Cortex of kidney (tissue), 1 donor: ENCODE data around the gene C19orf12.

Experiments
- DNase-seq: peaks from one replicate; lab custom pipeline; 2025; lab: John Stamatoyannopoulos, UW

Gene C19orf12

DNA sequence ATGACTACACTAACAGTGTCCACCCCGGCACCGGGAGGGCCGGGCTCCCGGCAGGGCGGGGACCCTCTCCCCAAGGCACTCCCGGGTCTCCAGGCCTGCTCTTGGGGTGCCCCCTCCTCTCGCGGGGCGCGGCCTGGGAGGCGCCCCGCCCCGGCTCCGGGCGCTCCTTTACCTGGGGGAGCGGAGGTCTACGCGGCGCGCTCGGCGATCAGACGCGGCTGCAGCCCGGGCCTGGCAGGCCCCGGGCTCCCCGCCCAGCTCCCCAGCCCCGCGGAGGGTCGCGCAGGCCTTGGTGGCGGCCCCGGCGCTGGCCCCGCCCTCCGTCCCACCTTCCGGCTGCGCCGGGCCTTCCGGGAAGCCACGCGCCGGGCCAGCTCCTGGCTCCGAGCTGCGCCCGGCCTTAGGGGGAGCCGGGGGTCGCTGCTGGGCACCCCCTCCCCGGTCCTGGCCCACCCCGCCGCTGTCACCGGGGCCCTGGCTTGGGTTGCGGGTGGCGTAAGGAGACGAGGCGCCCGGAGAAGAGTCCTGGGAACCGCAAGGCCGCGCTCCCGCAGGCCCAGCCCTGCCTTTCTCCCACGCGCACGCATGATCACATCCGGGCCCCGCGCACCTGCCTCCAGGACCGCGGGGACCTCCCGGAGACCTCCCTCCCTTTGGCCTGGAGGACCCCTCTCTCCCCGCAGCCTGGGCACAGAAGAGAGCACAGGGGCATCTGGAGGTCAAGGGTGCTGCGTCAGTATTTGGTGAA is at the start of gene C19orf12:
Gene C19orf12 (minus strand): TSS at position 309 of the 748 bp plus-strand sequence. CDS start 6,848 bp downstream, outside the sequence.
- no peak for DNase-seq

- DNase-seq: no peak
Measured at GRCh38 chr19:29764361-29764760, 49.3 kb upstream of the C19orf12 start.

- no peak for DNase-seq
Measured at GRCh38 chr19:29763196-29763595, 48.1 kb upstream of the C19orf12 start.

GRCh38 chr19:29761575-29762232 is 46.6 kb upstream of the C19orf12 start:
- DNase-seq: no peak

- no peak for DNase-seq
Measured at GRCh38 chr19:29760752-29761502, 45.9 kb upstream of the C19orf12 start.

- DNase-seq: no peak
Measured at GRCh38 chr19:29759359-29759758, 44.3 kb upstream of the C19orf12 start.

DNA sequence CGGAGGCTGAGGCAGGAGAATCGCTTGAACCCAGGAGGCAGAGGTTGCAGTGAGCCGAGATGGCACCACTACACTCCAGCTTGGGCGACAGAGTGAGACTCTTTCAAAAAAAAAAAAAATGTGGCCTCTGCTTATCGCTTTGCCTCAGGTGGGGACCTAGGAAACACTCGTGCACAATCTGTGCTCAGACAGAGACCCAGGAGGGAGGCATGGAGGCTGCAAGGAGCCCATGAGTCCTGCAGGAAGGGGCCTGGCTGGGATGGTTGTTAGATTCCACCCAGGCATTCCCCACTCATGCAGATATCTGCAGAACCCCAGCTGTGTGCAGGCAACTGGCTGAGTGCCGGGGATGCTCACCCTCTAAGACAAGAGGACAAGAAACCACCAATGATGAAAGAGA is 43.8 kb upstream of the C19orf12 start:
- DNase-seq: no peak

DNA sequence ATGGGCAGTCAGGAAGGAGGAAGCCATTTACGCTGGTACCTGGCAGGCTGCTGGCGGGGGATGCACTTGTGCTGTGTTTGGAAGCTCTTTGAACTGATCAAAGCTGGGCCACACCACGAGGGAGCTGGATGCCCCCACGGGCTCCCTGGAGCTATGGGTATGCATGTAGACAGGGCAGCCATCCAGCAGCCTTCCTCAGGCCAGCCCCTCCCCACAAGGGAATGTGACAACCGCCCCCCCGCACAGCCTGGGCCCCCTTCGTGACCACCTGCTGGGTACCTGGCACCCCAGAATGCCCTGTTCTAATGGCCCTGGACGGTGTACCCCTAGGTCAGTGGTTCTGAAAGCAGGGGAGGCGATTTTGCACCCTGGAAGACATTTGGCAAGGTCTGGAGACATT is 42.5 kb upstream of the C19orf12 start:
- DNase-seq: no peak

DNA sequence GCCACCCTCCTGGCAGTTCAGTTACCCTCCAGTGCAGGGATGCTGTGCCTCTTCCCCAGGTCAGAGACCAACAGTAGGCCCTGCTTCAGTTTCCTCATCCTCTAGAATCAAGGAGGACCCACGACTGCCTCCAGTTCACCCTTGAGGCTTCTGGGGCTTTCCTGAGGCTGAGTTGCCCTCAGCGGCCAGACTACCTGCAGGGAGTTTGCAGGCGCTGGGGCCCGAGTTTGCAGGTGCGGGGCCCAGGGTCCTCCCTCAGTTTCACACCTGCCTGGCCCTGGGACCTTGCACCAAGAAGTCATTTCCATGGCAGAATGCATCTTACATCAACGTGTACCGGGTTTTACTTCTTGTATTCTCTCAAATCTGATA is 38.9 kb upstream of the C19orf12 start:
- DNase-seq: no peak

- no peak for DNase-seq
Measured at GRCh38 chr19:29753190-29753933, 38.3 kb upstream of the C19orf12 start.

DNA sequence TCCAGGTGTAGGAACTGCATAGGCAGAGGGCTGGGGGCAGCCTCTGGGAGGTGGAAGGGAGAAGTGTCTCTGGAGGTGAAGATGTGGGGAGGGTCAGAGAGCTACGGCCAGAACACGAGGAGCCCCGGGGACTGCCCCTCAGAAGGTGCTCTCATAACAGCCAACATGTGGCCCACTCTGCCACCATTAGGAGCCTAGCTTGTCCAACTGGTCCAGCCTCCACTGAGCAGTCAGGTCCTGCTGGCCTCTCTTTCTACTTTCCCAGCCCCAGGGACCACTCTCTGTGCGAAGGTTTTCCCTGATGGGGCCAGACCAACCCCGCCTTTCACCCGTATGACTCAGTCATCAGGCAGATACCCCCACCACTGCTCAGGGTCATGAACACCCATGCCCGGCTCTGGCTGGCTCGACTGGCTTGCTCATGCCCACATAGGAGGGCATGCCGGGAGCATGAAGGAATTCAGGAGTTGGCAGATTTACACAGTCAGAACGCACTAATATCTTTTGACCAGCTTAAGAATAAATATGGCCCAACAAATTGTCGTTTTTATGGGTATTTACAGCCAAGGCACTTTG is 37.5 kb upstream of the C19orf12 start:
- DNase-seq: no peak

DNA sequence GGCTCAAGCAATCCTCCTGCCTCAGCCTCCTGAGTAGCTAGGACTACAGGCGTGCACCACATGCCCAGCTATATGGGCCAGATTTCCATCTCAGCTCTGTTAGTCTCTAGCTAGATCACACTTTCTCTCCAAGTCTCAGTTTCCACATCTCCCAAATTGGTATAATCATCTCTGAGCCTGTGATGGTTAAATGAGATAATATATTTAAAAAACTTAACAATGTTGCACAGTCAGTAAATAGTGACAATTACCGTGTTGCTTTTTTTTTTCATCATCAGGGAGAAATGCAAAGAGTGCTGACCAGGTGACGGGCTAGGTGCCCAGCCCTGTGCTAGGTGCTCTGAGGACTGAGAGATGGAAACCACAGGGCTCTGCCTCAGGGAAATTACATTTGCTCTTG is 36.9 kb upstream of the C19orf12 start:
- no peak for DNase-seq

GRCh38 chr19:29750001-29750400 is 34.9 kb upstream of the C19orf12 start:
- no peak for DNase-seq

GRCh38 chr19:29748996-29749849 is 34.2 kb upstream of the C19orf12 start:
- DNase-seq: no peak

GRCh38 chr19:29745253-29745652 is 30.2 kb upstream of the C19orf12 start:
- DNase-seq: no peak

DNA sequence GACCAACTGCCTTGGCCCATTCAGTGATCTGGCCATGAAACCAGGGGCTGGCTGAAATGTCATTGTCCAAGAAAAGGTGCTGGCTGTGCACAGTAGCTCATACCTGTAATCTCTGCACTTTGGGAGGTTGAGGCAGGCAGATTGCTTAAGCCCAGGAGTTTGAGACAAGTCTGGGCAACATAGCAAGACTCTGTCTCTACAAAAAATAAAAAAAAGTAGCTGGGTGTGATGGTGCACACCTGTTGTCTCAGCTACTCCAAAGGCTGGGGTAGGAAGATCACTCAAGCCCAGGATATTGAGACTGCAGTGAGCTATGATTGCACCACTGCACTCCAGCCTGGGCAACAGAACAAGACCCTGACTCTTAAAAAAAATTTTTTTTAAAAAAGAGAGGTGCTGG is 28.6 kb upstream of the C19orf12 start:
- no peak for DNase-seq

DNA sequence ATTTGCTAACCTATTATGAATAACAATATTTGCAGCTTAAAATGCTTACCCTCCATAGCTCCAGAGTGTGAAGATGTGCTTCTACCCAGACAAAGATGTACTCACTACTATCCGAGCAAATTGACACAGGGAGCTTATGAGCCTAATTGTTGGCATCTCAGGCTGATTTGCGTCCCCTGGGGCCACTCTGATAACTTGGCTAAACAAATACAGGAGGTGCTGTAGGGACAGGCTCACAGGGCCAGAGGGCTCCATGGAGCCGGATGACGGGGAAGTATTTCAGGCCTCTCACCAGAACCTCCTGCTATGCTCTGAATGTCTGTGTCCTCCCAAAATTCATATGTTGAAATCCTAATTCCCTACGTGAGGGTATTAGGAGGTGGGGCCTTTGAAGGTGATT is 26.7 kb upstream of the C19orf12 start:
- DNase-seq: no peak

GRCh38 chr19:29741226-29741625 is 26.2 kb upstream of the C19orf12 start:
- no peak for DNase-seq

- no peak for DNase-seq
Measured at GRCh38 chr19:29737461-29738000, 22.5 kb upstream of the C19orf12 start.

GRCh38 chr19:29735829-29736228 is 20.8 kb upstream of the C19orf12 start:
- DNase-seq: no peak
